ENCODE measurements around the gene RBCK1.
"Not testable (repeated sequence)": the region's sequence is repeated elsewhere in the genome, so short reads cannot be mapped to it uniquely, and the experiment has no call there.

RBCK1 gene

GRCh38 chr20:368915-369314, 39.2 kb upstream of the RBCK1 start:
- Histone ChIP-seq H3K27me3 (replicated peaks; ENCODE audit: control insufficient read depth, insufficient read depth, low read length) (no peaks in the 10 kb centered on the region), H3K4me1 (ENCODE audit: control insufficient read depth, insufficient read depth, low read length) (peaks cover 23% of the 10 kb centered on the region), H3K9me3 (ENCODE audit: control insufficient read depth, low read length) (no peaks in the 10 kb centered on the region), H3K9ac (ENCODE audit: low read length) (no peak overlapping the region), H3K36me3 (ENCODE audit: control insufficient read depth, insufficient read depth, low read length, severe bottlenecking) (no peaks in the 10 kb centered on the region), H3K4me3 (ENCODE audit: low read length) (no peak overlapping the region)
- DNase-seq (ENCODE audit: low read depth) = no peak

GRCh38 chr20:370151-370600, 37.9 kb upstream of the RBCK1 start:
- H3K4me3 ChIP-seq (ENCODE audit: low read length) = no peak overlapping the region
- no peak for DNase-seq (ENCODE audit: low read depth)
- no peaks in the 10 kb centered on the region for H3K9me3 ChIP-seq (ENCODE audit: control insufficient read depth, low read length)
- H3K9ac ChIP-seq (ENCODE audit: low read length) = no peak overlapping the region
- H3K27me3 ChIP-seq (replicated peaks; ENCODE audit: control insufficient read depth, insufficient read depth, low read length) = no peaks in the 10 kb centered on the region
- H3K36me3 ChIP-seq (ENCODE audit: control insufficient read depth, insufficient read depth, low read length, severe bottlenecking) = no peaks in the 10 kb centered on the region
- H3K4me1 ChIP-seq (ENCODE audit: control insufficient read depth, insufficient read depth, low read length) = peaks cover 23% of the 10 kb centered on the region

- H3K4me3 ChIP-seq (ENCODE audit: low read length) = no peak overlapping the region
- H3K9me3 ChIP-seq (ENCODE audit: control insufficient read depth, low read length) = no peaks in the 10 kb centered on the region
- H3K36me3 ChIP-seq (ENCODE audit: control insufficient read depth, insufficient read depth, low read length, severe bottlenecking) = no peaks in the 10 kb centered on the region
- H3K4me1 ChIP-seq (ENCODE audit: control insufficient read depth, insufficient read depth, low read length) = peaks cover 23% of the 10 kb centered on the region
- no peak overlapping the region for H3K9ac ChIP-seq (ENCODE audit: low read length)
- H3K27me3 ChIP-seq (replicated peaks; ENCODE audit: control insufficient read depth, insufficient read depth, low read length) = no peaks in the 10 kb centered on the region
- no peak for DNase-seq (ENCODE audit: low read depth)
Measured at GRCh38 chr20:370977-371754, 36.9 kb upstream of the RBCK1 start.

DNA sequence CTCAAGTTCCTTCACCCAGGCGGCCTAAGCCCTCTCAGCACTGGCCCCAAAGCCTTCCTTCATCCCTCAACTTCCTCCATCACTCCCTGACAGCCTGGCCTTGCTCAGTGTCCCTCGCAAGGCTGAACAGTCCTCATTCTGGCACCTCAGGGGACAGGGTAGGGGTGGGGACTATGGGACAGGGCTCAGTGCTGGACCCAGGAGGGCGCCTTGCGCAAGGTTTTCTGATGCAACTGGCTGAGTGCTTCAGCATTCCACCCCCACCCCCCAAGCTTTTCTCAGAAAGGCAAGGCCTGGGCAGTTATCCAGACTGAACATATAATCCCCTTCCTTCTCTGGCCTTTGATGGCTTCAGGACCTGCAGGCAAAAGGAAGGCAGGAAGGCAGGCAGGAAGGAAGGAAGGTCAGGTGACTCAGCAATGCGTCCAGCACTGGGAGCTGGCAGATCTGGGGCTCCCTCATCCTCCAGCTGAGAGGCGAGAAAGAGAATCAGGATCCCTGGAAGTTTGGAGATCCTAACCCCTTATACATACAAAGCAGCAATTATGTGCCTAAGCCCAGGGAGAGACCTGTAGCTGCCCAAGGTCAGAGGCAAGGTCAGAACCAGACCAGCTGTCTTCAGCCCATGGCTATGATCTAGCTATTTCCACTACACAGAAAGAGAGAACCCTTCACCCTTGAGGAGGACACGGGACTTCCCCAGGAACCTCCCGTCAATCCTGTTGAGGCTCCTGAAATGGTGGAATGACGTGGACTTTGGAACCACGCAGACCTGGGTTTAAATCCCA, 36.1 kb upstream of the RBCK1 start:
- Histone ChIP-seq H3K9me3 (ENCODE audit: control insufficient read depth, low read length) (no peaks in the 10 kb centered on the region), H3K27me3 (replicated peaks; ENCODE audit: control insufficient read depth, insufficient read depth, low read length) (no peaks in the 10 kb centered on the region), H3K36me3 (ENCODE audit: control insufficient read depth, insufficient read depth, low read length, severe bottlenecking) (no peaks in the 10 kb centered on the region), H3K4me3 (ENCODE audit: low read length) (no peak overlapping the region), H3K9ac (ENCODE audit: low read length) (peak overlapping the region; percentile 49), H3K4me1 (ENCODE audit: control insufficient read depth, insufficient read depth, low read length) (peaks cover 23% of the 10 kb centered on the region)
- peak; percentile 97 for DNase-seq (ENCODE audit: low read depth)

GRCh38 chr20:372543-373082, 35.5 kb upstream of the RBCK1 start:
- H3K9ac ChIP-seq (ENCODE audit: low read length); H3K9me3 ChIP-seq (ENCODE audit: control insufficient read depth, low read length); H3K4me3 ChIP-seq (ENCODE audit: low read length); H3K36me3 ChIP-seq (ENCODE audit: control insufficient read depth, insufficient read depth, low read length, severe bottlenecking); H3K27me3 ChIP-seq (replicated peaks; ENCODE audit: control insufficient read depth, insufficient read depth, low read length); DNase-seq (ENCODE audit: low read depth): not testable (repeated sequence)
- peaks cover 23% of the 10 kb centered on the region for H3K4me1 ChIP-seq (ENCODE audit: control insufficient read depth, insufficient read depth, low read length)

GRCh38 chr20:373171-373890, 34.8 kb upstream of the RBCK1 start:
- H3K9me3 ChIP-seq (ENCODE audit: control insufficient read depth, low read length) = no peaks in the 10 kb centered on the region
- no peak overlapping the region for H3K4me3 ChIP-seq (ENCODE audit: low read length)
- DNase-seq (ENCODE audit: low read depth) = peak; percentile 77
- H3K27me3 ChIP-seq (replicated peaks; ENCODE audit: control insufficient read depth, insufficient read depth, low read length) = no peaks in the 10 kb centered on the region
- no peaks in the 10 kb centered on the region for H3K36me3 ChIP-seq (ENCODE audit: control insufficient read depth, insufficient read depth, low read length, severe bottlenecking)
- no peak overlapping the region for H3K9ac ChIP-seq (ENCODE audit: low read length)
- H3K4me1 ChIP-seq (ENCODE audit: control insufficient read depth, insufficient read depth, low read length) = peaks cover 23% of the 10 kb centered on the region

DNA sequence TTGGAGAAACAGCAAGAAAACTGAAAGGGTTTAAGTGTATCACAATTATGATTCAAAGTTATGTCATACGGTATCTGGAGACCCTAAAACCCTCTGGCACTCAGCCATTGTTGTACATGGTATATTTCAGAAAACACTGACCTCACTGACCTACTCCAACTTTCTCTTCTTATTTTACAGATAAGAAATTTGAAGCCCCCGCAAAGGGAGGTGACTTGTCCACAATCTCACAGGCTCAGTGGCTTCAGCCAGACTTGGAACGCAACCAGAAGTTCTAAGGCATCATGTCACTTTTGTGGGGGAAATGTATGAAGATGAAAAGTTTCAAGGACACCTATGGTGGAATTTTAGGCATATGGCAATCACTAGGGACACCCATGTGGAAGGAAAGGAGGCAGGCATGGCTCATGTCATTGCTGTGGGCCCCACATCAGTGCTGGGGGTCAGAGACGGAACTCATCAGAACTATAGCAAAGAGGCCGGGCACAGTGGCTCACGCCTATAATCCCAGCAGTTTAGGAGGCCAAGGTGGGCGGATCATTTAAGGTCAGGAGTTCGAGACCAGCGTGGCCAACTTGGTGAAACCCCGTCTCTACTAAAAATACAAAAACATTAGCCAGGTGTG, 32.7 kb upstream of the RBCK1 start:
- H3K4me1 ChIP-seq (ENCODE audit: control insufficient read depth, insufficient read depth, low read length) = peaks cover 23% of the 10 kb centered on the region
- H3K4me3 ChIP-seq (ENCODE audit: low read length) = no peak overlapping the region
- DNase-seq (ENCODE audit: low read depth) = no peak
- H3K36me3 ChIP-seq (ENCODE audit: control insufficient read depth, insufficient read depth, low read length, severe bottlenecking) = no peaks in the 10 kb centered on the region
- no peaks in the 10 kb centered on the region for H3K27me3 ChIP-seq (replicated peaks; ENCODE audit: control insufficient read depth, insufficient read depth, low read length)
- H3K9ac ChIP-seq (ENCODE audit: low read length) = no peak overlapping the region
- H3K9me3 ChIP-seq (ENCODE audit: control insufficient read depth, low read length) = no peaks in the 10 kb centered on the region

DNA sequence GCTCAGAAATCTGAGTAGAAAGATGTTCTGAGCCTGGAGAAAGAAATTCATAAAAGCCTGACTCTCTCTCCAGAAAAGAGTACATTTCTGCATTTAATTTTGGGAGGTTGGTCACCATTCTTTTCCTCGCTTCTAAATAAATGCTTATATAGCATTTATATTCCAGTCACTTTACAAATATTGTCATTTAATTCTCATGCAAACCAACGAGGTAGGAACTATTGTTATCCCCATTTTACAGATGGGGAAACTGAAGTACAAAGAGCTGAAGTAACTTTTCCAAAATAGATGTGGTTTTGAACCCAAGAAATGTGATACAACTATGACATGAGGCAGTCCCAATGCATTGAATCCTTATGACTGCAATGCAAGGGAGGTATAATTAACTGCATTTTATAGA, 32.0 kb upstream of the RBCK1 start:
- peaks cover 23% of the 10 kb centered on the region for H3K4me1 ChIP-seq (ENCODE audit: control insufficient read depth, insufficient read depth, low read length)
- no peaks in the 10 kb centered on the region for H3K36me3 ChIP-seq (ENCODE audit: control insufficient read depth, insufficient read depth, low read length, severe bottlenecking)
- no peak overlapping the region for H3K4me3 ChIP-seq (ENCODE audit: low read length)
- no peaks in the 10 kb centered on the region for H3K27me3 ChIP-seq (replicated peaks; ENCODE audit: control insufficient read depth, insufficient read depth, low read length)
- H3K9ac ChIP-seq (ENCODE audit: low read length) = no peak overlapping the region
- no peaks in the 10 kb centered on the region for H3K9me3 ChIP-seq (ENCODE audit: control insufficient read depth, low read length)
- DNase-seq (ENCODE audit: low read depth) = no peak

DNA sequence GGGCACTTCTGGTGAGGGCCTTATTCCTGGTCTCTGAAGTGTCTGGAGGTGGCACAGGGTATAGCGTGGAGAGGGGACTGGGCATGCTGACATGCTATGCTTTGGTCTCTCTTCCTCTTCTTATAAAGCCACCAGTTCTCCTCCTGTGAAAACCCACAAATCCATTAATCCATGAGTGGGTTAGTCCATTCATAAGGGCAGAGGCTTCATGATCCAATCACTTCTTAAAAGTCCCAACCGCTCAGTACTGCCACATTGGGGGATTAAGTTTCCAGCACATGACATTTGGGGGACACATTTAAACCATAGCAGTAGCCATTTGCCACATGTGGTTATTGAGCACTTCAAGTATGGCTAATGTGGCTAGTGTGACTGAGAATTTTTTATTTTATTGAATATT, 31.3 kb upstream of the RBCK1 start:
- Histone ChIP-seq H3K9me3 (ENCODE audit: control insufficient read depth, low read length) (no peaks in the 10 kb centered on the region), H3K4me1 (ENCODE audit: control insufficient read depth, insufficient read depth, low read length) (peaks cover 17% of the 10 kb centered on the region), H3K4me3 (ENCODE audit: low read length) (no peak overlapping the region), H3K27me3 (replicated peaks; ENCODE audit: control insufficient read depth, insufficient read depth, low read length) (no peaks in the 10 kb centered on the region), H3K9ac (ENCODE audit: low read length) (no peak overlapping the region), H3K36me3 (ENCODE audit: control insufficient read depth, insufficient read depth, low read length, severe bottlenecking) (no peaks in the 10 kb centered on the region)
- DNase-seq (ENCODE audit: low read depth) = no peak

DNA sequence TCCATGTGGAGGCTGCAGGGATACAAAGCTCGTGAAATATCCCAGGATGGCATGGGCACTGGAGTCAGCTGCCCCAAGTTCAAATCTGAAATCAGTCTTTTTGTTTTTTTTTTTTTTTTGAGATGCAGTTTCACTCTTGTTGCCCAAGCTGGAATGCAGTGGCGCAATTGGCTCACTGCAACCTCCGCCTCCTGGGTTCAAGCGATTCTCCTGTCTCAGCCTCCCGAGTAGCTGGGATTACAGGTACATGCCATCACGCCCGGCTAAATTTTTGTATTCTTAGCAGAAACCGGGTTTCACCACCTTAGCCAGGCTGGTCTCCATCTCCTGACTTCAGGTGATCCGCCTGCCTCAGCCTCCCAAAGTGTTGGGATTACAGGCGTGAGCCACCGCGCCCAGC, 30.5 kb upstream of the RBCK1 start:
- not testable (repeated sequence) for DNase-seq (ENCODE audit: low read depth); H3K4me1 ChIP-seq (ENCODE audit: control insufficient read depth, insufficient read depth, low read length); H3K9me3 ChIP-seq (ENCODE audit: control insufficient read depth, low read length); H3K36me3 ChIP-seq (ENCODE audit: control insufficient read depth, insufficient read depth, low read length, severe bottlenecking); H3K4me3 ChIP-seq (ENCODE audit: low read length); H3K27me3 ChIP-seq (replicated peaks; ENCODE audit: control insufficient read depth, insufficient read depth, low read length); H3K9ac ChIP-seq (ENCODE audit: low read length)

DNA sequence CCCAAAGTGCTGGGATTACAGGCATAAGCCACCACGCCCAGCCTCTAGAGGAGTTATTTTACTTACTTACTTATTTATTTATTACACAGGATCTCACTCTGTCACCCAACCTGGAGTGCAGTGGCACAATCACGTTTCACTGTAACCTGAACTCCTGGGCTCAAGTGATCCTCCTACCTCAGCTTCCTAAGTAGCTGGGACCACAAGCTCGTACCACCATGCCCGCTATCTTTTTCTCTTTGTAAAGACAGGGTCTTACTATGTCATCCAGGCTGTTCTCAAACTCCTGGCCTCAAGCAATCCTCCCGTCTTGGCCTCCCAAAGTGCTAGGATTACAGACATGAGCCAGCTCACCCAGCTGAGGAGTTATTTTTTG, 29.1 kb upstream of the RBCK1 start:
- Histone ChIP-seq H3K36me3 (ENCODE audit: control insufficient read depth, insufficient read depth, low read length, severe bottlenecking) (no peaks in the 10 kb centered on the region), H3K4me1 (ENCODE audit: control insufficient read depth, insufficient read depth, low read length) (no peaks in the 10 kb centered on the region)
- no peak for DNase-seq (ENCODE audit: low read depth)

More for the DNA sequence above, 29.1 kb upstream of the RBCK1 start:
- no peak overlapping the region for H3K4me3 ChIP-seq (ENCODE audit: low read length)
- H3K27me3 ChIP-seq (replicated peaks; ENCODE audit: control insufficient read depth, insufficient read depth, low read length) = no peaks in the 10 kb centered on the region
- H3K9ac ChIP-seq (ENCODE audit: low read length) = no peak overlapping the region
- no peaks in the 10 kb centered on the region for H3K9me3 ChIP-seq (ENCODE audit: control insufficient read depth, low read length)

Data from adipocyte (in vitro differentiated cells).